Kidney (tissue), 14 donors: ENCODE data around the gene TJAP1. TPM values are rescaled to one million over a fixed set of nuclear protein-coding genes. Genes with fewer than 3 reads are reported as not detected.

Source experiments
- DNase-seq, 5 donors: peaks; one replicate each; pipeline ENCODE4 v3.0.0-alpha.2; 2013 to 2020
- FAIRE-seq: peaks from 2 replicates; lab custom pipeline; 2012; peaks lifted over from hg19 to GRCh38; lab: Jason Lieb, UNC
- H3K27ac ChIP-seq, 2 donors: one replicate each; pipeline ENCODE4 v1.7.0; 2013; ENCODE audit warnings: low read depth in 2 of 2, low read length in 2 of 2, inconsistent platforms in 1 of 2
- H3K27me3 ChIP-seq: one replicate; pipeline ENCODE4 v1.7.1; 2013; ENCODE audit warnings: low read length, inconsistent platforms; ENCODE audit not compliant: control insufficient read depth, insufficient read depth
- H3K36me3 ChIP-seq, 3 donors: one replicate each; pipeline versions ENCODE4 v1.7.0 to v1.7.1; 2013; ENCODE audit warnings: low read length in 3 of 3, control low read depth in 1 of 3, inconsistent platforms in 1 of 3; ENCODE audit not compliant: insufficient read depth in 3 of 3, control insufficient read depth in 2 of 3
- H3K4me1 ChIP-seq, 3 donors: one replicate each; pipeline versions ENCODE4 v1.7.0 to v1.7.1; 2013; ENCODE audit warnings: low read length in 3 of 3, inconsistent platforms in 1 of 3, low read depth in 1 of 3; ENCODE audit not compliant: control insufficient read depth in 2 of 3, insufficient read depth in 2 of 3
- H3K4me3 ChIP-seq, 3 donors: one replicate each; pipeline versions ENCODE4 v1.7.0 to v1.8.1; 2013; ENCODE audit warnings: low read length in 3 of 3, control low read depth in 1 of 3, inconsistent platforms in 1 of 3
- H3K9ac ChIP-seq, 3 donors: one replicate each; pipeline versions ENCODE4 v1.7.0 to v1.7.1; 2013; ENCODE audit warnings: low read length in 3 of 3, control low read depth in 1 of 3, inconsistent platforms in 1 of 3
- H3K9me3 ChIP-seq, 3 donors: one replicate each; pipeline versions ENCODE4 v1.7.0 to v1.7.1; 2013; ENCODE audit warnings: low read length in 3 of 3, control low read depth in 1 of 3, inconsistent platforms in 1 of 3; ENCODE audit not compliant: control insufficient read depth in 2 of 3, insufficient read depth in 1 of 3
- CTCF ChIP-seq: IDR thresholded peaks from 3 replicates; pipeline ENCODE4 v1.5.1; 2012; ENCODE audit warnings: mild to moderate bottlenecking, moderate library complexity, borderline replicate concordance; ENCODE audit not compliant: insufficient read depth; ENCODE audit errors: extremely low read depth
- intact Hi-C: fragments of 100-400 bp; cut with DNase I; formaldehyde crosslinking; loops from one replicate; pipeline ENCODE4 v1.11.1; 2022
- polyA plus RNA-seq: library from polyadenylated mRNA; stranded (reverse); fragments of 350-450 nt; fragmentation: Illumina TruSeq; extraction: RNeasy Lipid Tissue Mini Kit (QIAGEN cat#74804); gene quantifications from one replicate; pipeline ENCODE4 v1.2.3, GENCODE V29; 2014; ENCODE audit warnings: low read depth, low replicate concordance; ENCODE audit not compliant: insufficient read depth
- total RNA-seq: library from RNA; stranded (reverse); fragmentation: NEBNext Ultra II Directional; extraction: Animal tissue kit (Norgen Biotek cat#: 25700); gene quantifications from one replicate; pipeline ENCODE4 v1.2.1, GENCODE V29; 2021
- donor health status: control.
- donor health status: control.
- donor health status: control.
- donor health status: control.
- donor health status: control.
- donor health status: DM: yes; HTN: yes; CAD: no.
- donor health status: Normal renal cell carcinoma (clear cell type).

The TJAP1 gene
- total and polyA plus RNA-seq, 2 donors from 2014 or later = 13.6 to 38.5 TPM

- peaks cover 6% of the 10 kb centered on the region in 3 donors for H3K4me1 ChIP-seq
- intact Hi-C loops = no loop called here
- H3K9me3 ChIP-seq = no peaks in the 10 kb centered on the region
- no peak for FAIRE-seq
- DNase-seq = no peak
- H3K4me3 ChIP-seq = no peak overlapping the region
- H3K36me3 ChIP-seq = peaks cover 13 to 67% (median 65%) of the 10 kb centered on the region in 3 donors
- H3K27ac ChIP-seq = no peak overlapping the region
- H3K9ac ChIP-seq = no peak overlapping the region
- TF ChIP-seq CTCF = no peak
- no peaks in the 10 kb centered on the region for H3K27me3 ChIP-seq
Observed at GRCh38 chr6:43522547-43523261, 45.3 kb downstream of the TJAP1 start.

- no peak for TF ChIP-seq CTCF
- FAIRE-seq (no peak), DNase-seq (no peak)
- H3K27ac ChIP-seq = no peak overlapping the region
- H3K27me3 ChIP-seq = no peaks in the 10 kb centered on the region
- intact Hi-C loops = no loop called here
- peaks cover under 1 to 1% (median under 1%) of the 10 kb centered on the region in 3 donors for H3K4me1 ChIP-seq
- no peak overlapping the region for H3K4me3 ChIP-seq
- H3K9ac ChIP-seq = no peak overlapping the region
- H3K9me3 ChIP-seq = no peaks in the 10 kb centered on the region
- peaks cover 16 to 72% (median 70%) of the 10 kb centered on the region in 3 donors for H3K36me3 ChIP-seq
Observed at GRCh38 chr6:43523284-43523683, 45.9 kb downstream of the TJAP1 start.

GRCh38 chr6:43524483-43524961 is 47.2 kb downstream of the TJAP1 start:
- no peak for FAIRE-seq
- Histone ChIP-seq H3K9ac (no peak overlapping the region), H3K27me3 (no peaks in the 10 kb centered on the region), H3K4me3 (no peak overlapping the region), H3K9me3 (no peaks in the 10 kb centered on the region), H3K36me3 (peaks cover 16 to 76% (median 70%) of the 10 kb centered on the region in 3 donors), H3K4me1 (no peaks in the 10 kb centered on the region), H3K27ac (no peak overlapping the region)
- DNase-seq = no peak
- TF ChIP-seq CTCF = no peak
- intact Hi-C loops = no loop called here
